ENCODE measurements around the gene FCHSD2. TPM values are rescaled to one million over a fixed set of nuclear protein-coding genes. Genes with fewer than 3 reads are reported as not detected.

Gene FCHSD2
- total RNA-seq, 1 experiment from 2014 or later = 7.1 TPM

- H3K36me3 ChIP-seq (ENCODE audit: low read depth, low read length) = no peaks in the 10 kb centered on the region
- ATAC-seq = no peak
Observed at GRCh38 chr11:72972496-72973128, 169.5 kb downstream of the FCHSD2 start.

GRCh38 chr11:72971192-72971967 is 170.7 kb downstream of the FCHSD2 start:
- DNase-seq = no peak
- no peak overlapping the region for H2AFZ ChIP-seq (ENCODE audit: low read length)
- TF ChIP-seq EZH2 (IDR thresholded peaks at IDR 0.05; ENCODE audit: low read length, unreplicated experiment) (no peak), EZH2phosphoT487 (IDR thresholded peaks at IDR 0.05; ENCODE audit: borderline replicate concordance, low read length) (no peak)
- TF ChIP-seq, protein P1, sequence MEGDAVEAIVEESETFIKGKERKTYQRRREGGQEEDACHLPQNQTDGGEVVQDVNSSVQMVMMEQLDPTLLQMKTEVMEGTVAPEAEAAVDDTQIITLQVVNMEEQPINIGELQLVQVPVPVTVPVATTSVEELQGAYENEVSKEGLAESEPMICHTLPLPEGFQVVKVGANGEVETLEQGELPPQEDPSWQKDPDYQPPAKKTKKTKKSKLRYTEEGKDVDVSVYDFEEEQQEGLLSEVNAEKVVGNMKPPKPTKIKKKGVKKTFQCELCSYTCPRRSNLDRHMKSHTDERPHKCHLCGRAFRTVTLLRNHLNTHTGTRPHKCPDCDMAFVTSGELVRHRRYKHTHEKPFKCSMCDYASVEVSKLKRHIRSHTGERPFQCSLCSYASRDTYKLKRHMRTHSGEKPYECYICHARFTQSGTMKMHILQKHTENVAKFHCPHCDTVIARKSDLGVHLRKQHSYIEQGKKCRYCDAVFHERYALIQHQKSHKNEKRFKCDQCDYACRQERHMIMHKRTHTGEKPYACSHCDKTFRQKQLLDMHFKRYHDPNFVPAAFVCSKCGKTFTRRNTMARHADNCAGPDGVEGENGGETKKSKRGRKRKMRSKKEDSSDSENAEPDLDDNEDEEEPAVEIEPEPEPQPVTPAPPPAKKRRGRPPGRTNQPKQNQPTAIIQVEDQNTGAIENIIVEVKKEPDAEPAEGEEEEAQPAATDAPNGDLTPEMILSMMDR (conservative IDR thresholded peaks at IDR 0.05; ENCODE audit: low read depth, low read length) = no peak
- H3K27ac ChIP-seq (ENCODE audit: low read length) = no peak overlapping the region
- POLR2A ChIA-PET (ENCODE audit: unreplicated experiment) = no interaction called here
- H3K36me3 ChIP-seq (ENCODE audit: low read depth, low read length) = no peaks in the 10 kb centered on the region
- no peak overlapping the region for H3K4me3 ChIP-seq (ENCODE audit: low read length)
- peaks cover 28% of the 10 kb centered on the region for H3K4me1 ChIP-seq (ENCODE audit: insufficient read depth, low read length)
- H3K9ac ChIP-seq (ENCODE audit: low read length) = no peak overlapping the region
- peaks cover 6% of the 10 kb centered on the region for H3F3A ChIP-seq (ENCODE audit: low read length, unreplicated experiment)
- BruUV-seq (replicated peaks) = no TSS peak
- H3K4me2 ChIP-seq (ENCODE audit: low read length) = no peak overlapping the region
- CTCF ChIA-PET = no interaction called here
- H3K79me2 ChIP-seq (ENCODE audit: low read length) = no peaks in the 10 kb centered on the region
- no peaks in the 10 kb centered on the region for H3K9me2 ChIP-seq (replicated peaks; ENCODE audit: low read length)
- intact Hi-C loops (cut with micrococcal nuclease) = no loop called here
- ATAC-seq = no peak
- H3K27me3 ChIP-seq (ENCODE audit: low read length) = no peaks in the 10 kb centered on the region
- no peaks in the 10 kb centered on the region for H4K20me1 ChIP-seq (ENCODE audit: low read length)
- H3K9me3 ChIP-seq (ENCODE audit: low read length) = no peaks in the 10 kb centered on the region

More at GRCh38 chr11:72972496-72973128, 169.5 kb downstream of the FCHSD2 start:
- ChIA-PET POLR2A (ENCODE audit: unreplicated experiment) (no interaction called here), CTCF (no interaction called here)
- peak; percentile 48 for DNase-seq
- Histone ChIP-seq H4K20me1 (ENCODE audit: low read length) (no peaks in the 10 kb centered on the region), H2AFZ (ENCODE audit: low read length) (no peak overlapping the region), H3K79me2 (ENCODE audit: low read length) (no peaks in the 10 kb centered on the region), H3K9me3 (ENCODE audit: low read length) (no peaks in the 10 kb centered on the region), H3K4me3 (ENCODE audit: low read length) (no peak overlapping the region), H3K9ac (ENCODE audit: low read length) (no peak overlapping the region), H3K27ac (ENCODE audit: low read length) (no peak overlapping the region), H3K4me2 (ENCODE audit: low read length) (no peak overlapping the region), H3K27me3 (ENCODE audit: low read length) (no peaks in the 10 kb centered on the region), H3K4me1 (ENCODE audit: insufficient read depth, low read length) (peaks cover 29% of the 10 kb centered on the region), H3F3A (ENCODE audit: low read length, unreplicated experiment) (peaks cover 6% of the 10 kb centered on the region), H3K9me2 (replicated peaks; ENCODE audit: low read length) (no peaks in the 10 kb centered on the region)
- TF ChIP-seq EZH2 (IDR thresholded peaks at IDR 0.05; ENCODE audit: low read length, unreplicated experiment) = no peak
- TF ChIP-seq EZH2phosphoT487 (IDR thresholded peaks at IDR 0.05; ENCODE audit: borderline replicate concordance, low read length) = no peak
- TF ChIP-seq, protein P1 (conservative IDR thresholded peaks at IDR 0.05; ENCODE audit: low read depth, low read length) = no peak
- intact Hi-C loops (cut with micrococcal nuclease) = no loop called here
- BruUV-seq (replicated peaks) = no TSS peak
